ENCODE data around the gene GLRX.
"Not testable (repeated sequence)": the region's sequence is repeated elsewhere in the genome, so short reads cannot be mapped to it uniquely, and the experiment has no call there.

The GLRX gene

DNA sequence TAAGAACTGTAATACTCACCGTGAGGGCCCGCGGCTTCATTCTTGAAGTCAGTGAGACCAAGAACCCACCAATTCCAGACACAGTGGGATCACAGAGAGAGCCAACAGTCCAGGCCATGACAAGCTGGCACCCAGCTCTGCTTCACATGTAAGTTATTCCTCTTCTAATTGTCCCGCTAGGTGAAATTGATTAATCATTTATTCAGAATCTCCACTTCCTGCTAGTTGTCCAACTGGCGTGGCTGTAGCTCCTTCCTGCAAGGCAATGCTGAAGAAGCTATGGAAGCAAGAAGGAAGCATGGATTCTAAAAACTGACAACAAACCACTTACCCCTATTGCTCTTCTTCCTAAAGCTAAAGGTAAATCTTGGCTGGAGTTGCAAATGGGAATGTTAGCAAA, 30.0 kb upstream of the GLRX start:
- DNase-seq (ENCODE audit: low read depth in 2 of 2): no peak

DNA sequence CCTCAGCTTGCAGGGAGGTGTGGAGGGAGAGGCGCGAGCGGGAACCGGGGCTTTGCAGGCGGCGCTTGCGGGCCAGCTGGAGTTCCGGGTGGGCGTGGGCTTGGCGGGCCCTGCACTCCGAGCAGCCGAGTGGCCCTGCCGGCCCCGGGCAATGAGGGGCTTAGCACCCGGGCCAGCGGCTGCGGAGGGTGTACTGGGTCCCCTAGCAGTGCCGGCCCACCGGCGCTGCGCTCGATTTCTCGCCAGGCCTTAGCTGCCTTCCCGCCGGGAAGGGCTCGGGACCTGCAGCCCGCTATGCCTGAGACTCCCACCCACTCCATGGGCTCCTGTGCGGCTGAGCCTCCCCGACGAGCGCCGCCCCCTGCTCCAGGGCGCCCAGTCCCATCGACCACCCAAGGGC, 28.6 kb upstream of the GLRX start:
- not testable (repeated sequence) for DNase-seq (ENCODE audit: low read depth in 2 of 2)

DNA sequence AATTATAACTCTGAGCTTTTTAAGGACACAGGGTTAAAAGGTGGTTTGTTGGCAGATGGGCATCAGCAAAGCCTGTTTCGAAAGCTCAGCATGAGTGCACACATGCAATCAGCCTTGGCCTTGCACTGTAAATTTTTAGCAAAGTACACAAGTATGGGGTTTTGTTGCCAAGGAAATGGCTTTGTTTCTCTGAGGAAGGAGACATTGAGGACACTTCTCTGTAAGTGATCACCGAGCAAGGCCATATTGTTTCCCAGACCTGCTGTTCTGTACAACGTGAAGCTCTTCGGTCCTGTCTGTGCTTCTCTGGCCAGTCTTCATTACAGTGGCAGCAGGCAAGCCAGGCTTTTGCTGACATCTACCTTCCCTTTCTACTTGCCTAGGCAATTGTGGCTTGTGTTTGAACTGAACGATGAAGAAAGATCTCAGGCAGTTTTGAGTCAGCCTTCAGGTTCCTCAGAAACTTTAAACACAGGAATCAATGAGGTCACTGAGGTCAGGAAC, 27.9 kb upstream of the GLRX start:
- DNase-seq (ENCODE audit: low read depth in 2 of 2): no peak

DNA sequence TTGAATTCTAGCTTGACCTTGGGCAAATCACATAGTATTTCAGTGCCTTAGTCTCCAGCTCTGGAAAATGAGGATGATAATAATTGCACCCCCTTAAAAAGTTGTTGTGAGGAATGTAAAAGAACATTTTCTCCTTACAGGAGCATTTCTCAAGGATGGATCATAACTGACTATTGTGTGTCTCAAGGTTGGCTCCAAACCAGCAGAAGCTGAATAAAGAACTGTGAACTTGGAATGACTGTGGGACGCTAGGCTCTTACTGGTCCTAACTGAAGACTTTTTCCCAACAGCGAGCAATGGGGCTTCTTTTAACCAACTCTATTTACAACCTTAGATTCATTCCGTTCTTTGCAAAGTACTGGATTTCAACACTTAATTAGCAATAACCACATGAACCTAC, 26.2 kb upstream of the GLRX start:
- DNase-seq (ENCODE audit: low read depth in 2 of 2): no peak

DNA sequence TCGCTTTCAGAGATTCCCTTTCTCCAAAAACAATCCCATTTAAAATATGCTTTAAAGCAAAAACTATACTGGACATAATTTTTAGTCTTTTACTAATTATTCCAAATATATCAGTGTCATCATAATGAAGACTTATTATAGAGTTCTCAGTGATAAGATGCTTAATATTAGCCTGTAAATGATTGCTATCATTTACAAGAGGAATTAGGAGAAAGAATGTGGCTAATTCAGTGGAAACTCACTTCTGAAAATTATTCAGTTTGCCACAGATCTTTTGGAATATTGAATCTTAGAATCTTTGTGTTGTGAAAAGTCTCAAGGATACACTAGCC, 24.7 kb upstream of the GLRX start:
- DNase-seq (ENCODE audit: low read depth in 2 of 2): no peak

DNA sequence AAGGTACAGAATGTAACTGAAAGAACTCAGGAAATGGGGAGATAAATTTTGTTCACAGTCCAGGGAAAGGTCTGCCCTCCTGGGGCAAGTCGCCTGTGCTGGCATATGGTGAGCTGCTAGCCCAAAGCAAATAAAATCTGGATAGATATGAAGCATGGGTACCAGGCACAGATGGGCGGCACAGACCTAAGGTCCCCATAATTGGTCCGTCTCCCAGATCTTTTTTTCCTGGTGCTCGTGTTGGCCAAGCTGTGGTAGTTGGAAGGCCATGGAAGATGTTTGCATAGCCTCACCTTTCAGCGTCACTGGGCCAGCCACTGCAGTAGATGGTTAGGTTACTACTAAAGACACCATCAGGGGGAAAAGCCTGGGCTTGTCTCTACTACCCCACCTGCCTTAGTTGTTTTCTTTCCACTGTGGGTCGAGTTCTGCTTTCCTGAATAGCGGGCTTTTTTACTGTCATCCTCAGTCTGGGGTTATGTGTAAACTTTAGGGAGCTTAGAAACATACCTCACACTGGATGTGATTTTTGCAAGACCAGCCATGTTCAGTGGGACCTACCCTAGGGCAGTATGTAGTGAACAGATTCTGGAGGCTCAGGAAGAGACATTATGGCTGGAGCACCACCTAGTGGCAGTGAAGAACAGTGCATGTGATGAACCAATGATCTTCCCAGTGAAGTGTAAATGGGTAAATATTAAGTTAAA, 24.2 kb upstream of the GLRX start:
- peak in 1 of 2 donors; percentile 59 for DNase-seq (ENCODE audit: low read depth in 2 of 2)

DNA sequence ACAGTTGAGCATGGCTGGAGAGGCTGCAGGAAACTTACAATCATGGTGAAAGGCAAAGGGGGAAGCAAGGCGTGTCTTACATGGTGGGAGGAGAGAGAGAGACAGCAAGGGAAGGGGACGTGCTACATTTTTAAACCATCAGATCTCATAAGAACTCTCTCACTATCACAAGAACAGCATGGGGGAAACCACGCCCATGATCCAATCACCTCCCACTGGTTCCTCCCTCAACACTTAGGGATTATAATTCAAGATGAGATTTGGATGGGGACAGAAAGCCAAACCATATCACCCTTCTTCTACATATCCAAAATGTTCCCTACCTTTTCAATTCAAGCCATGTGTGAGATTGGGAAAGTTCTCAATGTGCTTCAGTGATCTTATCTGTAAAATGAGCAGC, 22.9 kb upstream of the GLRX start:
- no peak for DNase-seq (ENCODE audit: low read depth in 2 of 2)

DNA sequence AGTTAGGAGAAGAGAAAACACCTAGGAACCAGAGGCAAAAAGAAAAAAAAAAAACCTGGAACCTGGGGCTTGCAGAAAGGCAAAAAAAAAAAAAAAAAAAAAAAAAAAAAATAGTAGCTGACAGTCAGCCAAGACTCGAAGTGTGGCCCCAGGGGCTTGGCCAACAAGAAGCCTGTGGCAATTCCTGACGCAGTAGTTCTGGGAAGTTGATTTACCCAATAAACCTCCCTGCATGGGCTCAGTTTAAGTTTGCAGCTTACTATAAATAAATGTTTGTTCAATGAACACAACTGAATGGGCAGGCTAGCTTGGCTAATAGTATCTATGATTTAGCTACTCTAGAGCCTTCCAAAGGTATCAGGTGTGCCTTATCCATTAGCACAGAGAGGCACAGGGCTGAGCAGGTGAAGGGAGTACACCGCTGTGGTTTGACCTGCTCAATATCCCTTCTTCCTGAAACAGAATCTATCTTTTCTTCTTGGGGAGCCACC, 21.3 kb upstream of the GLRX start:
- DNase-seq (ENCODE audit: low read depth in 2 of 2): no peak

DNA sequence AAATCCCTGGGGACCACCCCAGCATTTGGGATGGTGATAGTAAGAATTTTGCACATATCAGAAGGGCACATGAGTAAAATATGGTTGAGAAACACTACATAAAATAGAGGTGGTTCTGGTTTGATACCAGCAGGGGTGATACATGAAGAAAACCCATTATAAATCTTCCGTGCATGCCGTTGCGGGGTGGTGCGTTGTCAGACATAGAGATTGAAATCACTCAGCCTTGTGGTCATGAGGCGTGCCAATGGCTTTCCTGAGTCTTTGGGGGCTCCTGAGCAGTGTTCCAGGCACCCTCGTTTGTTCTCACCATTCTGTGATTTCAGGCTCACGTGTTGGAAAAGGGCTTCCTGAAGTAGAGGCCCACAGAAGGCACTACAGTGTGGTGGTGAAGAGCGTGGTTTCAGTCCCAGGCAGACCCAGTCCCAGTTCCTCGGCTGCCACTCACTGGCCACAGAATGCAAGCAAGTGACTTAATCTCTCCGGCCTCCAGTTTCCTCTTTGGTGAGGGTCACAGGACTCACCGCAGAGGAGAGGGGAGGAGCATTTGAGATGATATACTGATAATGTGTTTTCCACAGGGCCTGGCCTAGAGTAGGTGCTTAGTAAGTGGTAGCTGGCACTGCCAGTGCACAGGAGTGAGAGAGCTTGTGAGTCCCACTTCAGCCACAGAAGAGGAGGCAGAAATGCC, 20.5 kb upstream of the GLRX start:
- DNase-seq (ENCODE audit: low read depth in 2 of 2): peak; percentile 35 to 56

DNA sequence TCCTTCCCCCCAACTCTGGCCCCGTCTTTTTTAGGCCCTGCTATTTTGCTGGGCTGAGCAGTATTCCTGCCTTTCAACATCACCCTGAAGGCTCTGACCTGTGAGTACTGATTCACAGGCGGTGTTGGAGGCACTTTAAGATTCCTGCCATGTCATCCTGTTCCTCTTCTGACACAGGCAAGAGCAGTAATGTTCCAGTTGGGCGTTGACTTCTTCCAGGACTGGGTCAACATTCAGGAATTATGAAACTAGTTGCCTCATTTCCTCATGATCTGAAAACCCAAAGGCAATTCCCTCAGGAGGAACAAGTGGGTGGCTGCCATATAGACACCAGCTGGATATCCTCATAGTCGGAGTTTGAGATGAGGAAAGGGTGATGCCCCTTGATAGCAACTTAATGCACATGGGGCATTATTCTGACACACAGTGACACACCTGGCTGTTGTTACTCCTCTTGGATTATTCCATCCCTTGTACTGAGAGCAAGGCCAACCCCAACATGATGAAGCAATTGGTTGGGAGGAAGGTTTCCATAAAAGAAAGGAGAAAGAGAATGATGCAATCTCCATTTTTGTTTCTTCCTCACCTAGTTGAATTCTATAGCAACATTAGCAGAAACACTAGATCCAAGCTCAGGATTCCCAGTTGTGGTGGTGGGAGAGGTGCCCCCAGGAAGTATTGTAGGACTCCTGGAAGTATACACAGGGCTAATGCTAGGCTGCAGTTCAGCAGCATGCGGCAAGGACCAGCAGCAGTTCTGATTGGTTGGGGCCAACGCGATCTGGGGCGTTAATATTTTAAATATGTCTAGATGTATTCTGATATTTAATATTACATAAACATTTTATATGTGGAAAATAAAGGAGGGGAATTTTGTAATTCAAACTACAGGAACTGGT, 19.6 kb upstream of the GLRX start:
- no peak for DNase-seq (ENCODE audit: low read depth in 2 of 2)

DNA sequence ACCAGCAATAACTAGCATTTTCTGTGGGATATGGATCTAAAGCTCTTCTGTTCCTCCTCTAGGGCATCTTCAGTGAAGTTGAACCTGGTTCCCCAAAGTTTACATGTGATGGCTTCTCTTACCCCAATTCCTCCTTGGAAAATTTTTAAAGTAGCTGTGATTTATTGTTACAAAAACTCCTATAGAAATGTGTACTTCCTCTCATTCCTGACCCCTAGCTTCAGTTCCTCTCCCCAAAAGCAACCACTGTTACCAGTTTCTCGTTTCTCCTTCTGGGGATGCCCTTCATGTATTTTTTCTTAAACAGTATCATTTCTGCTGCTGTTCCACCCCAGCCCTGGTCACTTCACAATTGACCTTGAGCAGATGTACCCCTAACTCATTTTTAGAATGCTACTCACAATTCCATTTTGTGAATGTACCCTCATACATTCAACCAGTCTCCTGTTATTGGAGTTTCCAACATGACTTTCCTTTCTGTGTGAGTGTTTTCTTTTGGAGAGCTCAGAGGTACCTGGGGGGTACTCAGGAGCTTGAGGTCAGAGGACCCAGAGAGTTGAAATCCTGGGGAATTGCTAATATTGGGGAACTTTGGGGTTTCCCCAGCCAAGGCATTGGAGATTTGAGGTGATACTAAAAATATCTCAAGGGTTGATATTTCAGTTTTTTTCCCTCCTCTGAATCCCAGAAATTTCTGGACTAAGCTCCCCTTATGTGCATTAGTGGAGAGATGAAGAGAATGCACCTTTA, 18.6 kb upstream of the GLRX start:
- no peak for DNase-seq (ENCODE audit: low read depth in 2 of 2)

DNA sequence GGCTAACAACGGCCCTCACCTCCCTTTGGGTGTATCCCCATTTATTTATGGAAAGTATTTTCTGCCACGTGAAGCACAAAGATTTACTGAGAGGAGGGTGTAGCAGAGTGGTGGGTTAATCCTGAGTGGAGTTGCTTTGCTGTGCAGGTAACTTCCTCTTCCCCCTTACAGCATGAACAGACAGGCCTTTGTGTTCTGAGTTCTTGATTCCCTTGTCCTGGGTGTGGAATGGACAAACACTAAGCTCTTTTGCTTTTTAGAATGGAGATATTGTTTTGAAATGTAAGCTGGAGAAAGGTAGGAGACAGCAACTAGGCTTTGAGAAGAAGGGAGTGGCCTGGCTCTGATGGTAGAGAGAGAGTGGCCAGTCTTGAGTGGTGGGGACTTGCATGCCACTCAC, 17.1 kb upstream of the GLRX start:
- no peak for DNase-seq (ENCODE audit: low read depth in 2 of 2)

DNA sequence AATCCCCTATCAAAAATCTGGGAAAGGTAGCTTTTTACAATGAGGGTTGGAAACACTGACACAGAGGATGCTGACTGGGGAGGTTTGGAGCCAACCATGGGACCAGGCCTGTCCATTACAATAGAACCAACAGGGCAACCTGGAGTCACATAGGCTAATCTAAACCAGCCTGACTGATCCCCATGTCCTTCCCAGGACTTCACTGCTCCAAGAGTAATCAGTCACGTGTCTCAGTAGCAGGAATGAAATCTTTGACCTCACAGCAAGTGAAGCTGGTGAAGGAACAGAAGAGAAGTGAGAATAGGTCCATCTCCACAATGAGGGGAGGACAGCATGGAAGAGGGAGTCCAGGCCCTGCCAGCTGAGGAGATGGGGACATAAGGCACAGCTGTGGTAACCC, 16.0 kb upstream of the GLRX start:
- DNase-seq (ENCODE audit: low read depth in 2 of 2): no peak

DNA sequence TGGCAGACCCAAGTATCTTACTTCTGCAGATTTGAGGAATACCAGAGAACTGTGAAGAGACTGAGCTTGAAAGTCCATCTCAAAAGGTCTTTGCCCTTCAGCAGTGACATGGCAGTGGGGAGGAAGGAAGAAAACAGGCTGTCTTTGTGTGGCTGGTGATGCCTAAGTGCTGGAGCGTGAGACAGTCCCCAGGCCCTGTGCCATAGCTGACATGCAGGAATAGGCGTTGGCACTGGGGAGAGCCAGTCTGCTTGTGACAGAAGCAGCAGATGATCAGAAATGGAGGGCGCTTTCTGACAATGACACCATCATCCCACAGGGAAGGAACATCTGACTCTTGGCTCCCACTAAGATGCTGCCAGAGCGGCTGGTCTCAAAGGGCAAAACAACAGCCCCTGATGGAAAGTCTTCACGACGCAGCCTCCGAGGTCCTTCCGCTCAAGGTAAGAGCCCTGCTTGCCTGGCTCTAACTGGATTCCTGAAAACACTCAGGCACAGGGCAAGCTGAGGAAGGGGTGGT, 15.5 kb upstream of the GLRX start:
- DNase-seq (ENCODE audit: low read depth in 2 of 2): no peak

DNA sequence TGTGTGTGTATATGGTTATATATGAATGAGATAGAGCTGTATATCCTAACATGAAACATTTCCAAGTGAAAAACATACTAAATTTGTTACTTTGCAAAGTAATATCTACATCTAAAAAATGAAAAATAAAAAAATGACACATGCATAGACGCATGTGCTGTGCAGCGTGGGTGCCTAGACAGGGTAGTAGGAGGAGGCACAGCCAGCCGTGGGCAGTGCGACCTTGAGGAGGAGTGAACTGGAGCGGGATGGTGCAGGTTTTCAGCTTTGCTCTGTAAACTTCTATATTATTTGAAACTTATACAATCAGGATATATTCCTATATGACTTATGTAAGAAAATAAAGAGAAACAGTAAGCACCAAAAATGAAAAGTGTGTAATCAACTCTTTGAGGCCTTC, 15.0 kb upstream of the GLRX start:
- DNase-seq (ENCODE audit: low read depth in 2 of 2): no peak

DNA sequence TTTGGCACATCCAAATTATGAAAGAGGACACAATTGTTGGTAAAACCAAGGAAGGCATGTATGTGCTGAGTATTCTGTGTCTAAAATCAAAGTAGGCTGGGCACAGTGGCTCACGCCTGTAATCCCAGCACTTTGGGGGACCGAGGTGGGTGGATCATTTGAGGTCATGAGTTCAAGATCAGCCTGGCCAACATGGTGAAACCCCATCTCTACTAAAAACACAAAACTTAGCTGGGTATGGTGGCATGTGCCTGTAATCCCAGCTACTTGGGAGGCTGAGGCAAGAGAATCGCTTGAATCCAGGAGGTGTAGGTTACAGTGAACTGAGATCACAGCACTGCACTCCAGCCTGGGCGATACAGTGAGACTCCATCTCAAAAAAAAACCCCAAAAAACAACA, 14.4 kb upstream of the GLRX start:
- not testable (repeated sequence) for DNase-seq (ENCODE audit: low read depth in 2 of 2)

DNA sequence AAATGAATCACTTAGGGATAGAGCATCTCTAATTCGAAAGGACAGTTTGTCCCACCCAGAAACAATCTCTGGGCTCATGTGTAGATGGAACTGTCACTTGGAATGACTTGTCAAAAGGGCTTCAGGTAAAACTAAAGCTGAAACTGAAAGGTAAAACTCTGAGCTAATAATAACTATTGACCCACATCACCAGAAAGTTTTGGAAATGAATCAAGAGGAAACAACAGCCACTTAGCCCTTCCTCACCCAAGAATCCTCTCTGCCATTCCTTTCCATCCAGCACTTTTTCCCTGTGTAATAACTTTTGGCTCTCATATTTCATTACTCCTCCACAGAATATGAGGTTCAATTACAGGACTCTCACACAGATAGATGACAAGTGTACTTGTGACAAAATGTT, 14.0 kb upstream of the GLRX start:
- DNase-seq (ENCODE audit: low read depth in 2 of 2): no peak

DNA sequence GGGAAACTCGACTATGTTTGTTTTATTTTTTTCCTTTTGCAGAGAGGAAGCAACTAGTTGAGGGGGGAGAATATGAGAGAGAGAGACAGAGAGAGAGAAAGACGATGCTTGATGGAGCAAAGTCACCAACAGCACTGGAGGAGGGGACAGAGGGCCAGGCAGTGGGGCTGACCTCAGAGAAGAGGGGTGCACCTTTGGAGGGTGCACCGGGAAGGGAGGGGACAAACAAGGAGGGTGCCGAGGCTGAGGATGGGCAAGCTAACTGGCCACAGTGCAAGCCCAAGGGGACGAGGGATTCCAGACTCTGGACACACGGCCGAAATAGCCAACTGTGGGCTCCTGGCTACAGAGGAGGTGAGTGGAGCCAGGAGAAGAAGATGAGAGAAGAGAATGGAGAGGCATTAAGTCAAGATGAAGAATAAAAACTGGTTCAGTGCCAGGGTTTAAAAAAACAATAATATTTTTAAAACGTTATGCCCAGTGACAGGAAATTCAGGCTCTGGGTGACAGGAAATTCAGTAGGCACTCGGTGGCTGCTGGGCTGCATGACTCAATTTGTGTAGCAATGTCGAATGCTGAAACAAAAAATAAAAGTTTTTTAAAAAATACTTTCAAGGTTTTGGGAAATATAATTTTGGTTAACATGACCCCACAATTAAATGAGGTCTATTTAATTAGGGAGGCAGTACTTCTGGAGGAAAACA, 13.3 kb upstream of the GLRX start:
- no peak for DNase-seq (ENCODE audit: low read depth in 2 of 2)

DNA sequence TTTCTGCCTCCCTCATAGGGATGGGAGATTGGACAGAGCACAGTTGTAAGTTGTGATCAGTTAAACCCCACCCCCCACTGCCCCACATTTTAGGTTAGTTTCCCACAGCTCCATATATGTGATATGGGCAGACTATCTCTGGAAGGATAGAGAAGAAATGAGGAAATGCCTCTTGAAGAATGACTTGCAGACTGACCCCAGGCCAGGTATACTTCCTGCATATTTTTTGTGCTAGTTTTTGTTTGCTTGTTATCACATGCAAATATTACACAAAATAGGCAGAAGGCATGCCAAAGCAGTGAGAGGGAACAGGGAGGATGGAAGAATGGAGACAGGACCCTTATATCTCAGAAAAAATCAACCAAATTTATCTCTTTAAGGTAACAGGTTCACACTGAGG, 10.1 kb upstream of the GLRX start:
- no peak for DNase-seq (ENCODE audit: low read depth in 2 of 2)

DNA sequence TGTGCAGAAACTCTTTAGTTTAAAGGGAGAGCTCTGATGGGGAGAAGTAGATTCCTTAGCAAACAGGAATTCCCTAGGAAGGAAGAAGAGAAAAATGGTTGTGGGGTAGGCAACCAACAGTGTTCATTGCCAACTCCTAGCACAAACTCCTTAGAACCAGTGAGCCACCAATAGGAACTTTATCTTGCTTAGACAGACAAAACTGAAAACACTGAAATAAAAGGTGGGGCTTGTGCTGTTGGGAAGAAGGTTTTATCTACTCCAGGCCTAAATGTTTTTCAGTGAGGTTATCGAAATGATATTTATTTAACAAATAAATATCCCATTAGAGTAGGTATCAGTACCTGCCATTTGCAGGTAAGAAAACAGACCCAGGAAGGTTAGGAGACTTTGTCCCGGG, 7.7 kb upstream of the GLRX start:
- DNase-seq (ENCODE audit: low read depth in 2 of 2): no peak

DNA sequence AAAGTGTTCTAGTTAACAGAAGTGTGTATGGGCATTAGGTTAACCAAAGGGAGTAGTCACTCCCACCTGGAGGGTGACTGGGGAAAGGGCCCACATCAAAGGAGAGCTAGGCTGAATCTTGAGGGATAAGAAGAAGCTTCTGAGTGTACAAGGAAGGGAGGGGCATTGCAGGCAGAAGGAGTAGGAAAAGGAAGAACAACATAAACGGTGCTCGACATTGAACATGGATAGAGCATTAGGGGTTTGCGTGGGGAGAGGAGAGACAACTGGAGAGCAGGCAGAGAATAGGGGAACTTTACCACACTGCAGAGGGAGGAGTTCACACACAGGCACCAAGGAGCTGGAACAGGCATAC, 5.3 kb upstream of the GLRX start:
- no peak for DNase-seq (ENCODE audit: low read depth in 2 of 2)
